ENCODE results near the gene EIF4E1B. TPM values are rescaled to one million over a fixed set of nuclear protein-coding genes. Genes with fewer than 3 reads are reported as not detected.

EIF4E1B gene
- total RNA-seq, 1 donor from 2014 or later = not detected

DNA sequence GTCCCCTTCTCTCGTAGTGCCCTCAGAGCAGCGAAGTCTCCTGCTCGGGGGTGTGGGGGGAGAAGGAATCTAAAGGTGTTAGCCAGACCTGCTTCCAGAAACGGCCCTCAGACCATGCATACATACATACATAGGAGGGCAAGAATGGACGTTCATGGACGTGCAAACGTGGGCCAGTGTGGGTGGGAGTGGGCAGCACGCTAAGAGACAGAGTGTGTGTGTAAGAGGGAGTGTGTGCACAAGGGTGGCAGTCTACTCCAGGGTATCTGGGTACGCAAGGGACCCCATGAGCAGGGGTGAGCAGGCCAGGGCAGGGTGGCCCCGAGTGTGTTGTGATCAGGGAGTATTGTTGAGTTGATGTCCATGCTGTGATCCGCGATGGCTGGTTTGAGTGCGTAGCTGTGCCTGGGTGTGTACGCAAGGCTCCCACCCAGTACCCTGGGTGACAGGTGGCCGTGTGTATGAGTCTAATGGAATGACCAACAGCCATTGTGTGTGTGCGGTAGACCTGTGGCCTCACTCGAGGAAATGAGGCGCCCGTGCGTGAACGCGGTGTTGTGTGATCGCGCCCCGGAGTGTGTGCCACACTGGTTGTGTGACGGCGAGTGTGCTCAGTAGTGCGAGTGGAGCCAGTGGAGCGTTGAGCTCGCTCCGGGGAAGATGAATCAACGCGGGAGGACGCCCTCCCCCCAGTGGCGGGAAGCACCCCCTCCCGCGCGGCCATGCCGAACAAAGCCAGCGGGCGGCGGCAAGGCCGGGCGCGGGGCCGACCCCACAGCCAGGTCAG, 21.3 kb upstream of the EIF4E1B start:
- Histone ChIP-seq H3K4me3 (peak overlapping the region; percentile 73), H3K27me3 (ENCODE audit: low read depth) (peaks cover 54% of the 10 kb centered on the region)
- intact Hi-C loops (cut with micrococcal nuclease) = no loop called here

DNA sequence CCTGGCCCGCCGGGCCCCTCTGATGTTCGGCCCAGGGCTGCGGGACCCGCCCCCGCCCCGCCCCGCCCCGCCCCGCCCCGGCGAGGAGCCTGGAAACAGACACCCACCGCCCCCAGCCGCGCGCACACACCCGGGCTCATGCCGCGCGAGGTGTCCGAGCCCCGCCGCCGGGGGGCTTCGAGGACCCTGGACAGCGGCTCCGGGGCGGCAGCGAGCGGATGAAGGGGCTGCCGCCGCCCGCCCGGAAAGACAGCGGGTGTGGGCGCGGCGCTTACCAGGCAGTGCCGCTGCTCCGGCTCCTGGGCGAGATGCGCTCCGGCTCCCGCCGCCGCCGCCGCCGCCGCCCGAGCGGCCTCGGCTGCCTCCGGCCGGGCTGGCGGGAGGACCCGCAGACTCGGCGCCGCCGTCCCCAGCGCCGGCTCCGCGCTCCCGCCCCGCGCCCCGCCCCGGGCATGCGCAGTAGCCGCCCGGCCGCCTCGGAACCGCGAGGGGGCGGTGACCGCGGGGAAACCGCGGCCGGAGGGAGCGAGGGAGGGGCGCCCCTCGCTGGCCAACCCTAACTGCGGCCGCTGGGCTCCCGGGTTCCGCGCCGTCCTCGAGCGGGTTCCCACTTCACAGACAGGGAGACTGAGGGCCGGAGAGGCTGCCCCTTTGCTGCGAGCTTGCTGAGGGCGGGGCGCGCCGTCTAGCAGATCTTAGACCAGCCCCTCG, 20.6 kb upstream of the EIF4E1B start, which contains the start of gene GPRIN1:
Gene GPRIN1 (minus strand): TSS at position 433 of the 711 bp plus-strand sequence. CDS start 10,322 bp downstream, outside the sequence.
- intact Hi-C loops (cut with micrococcal nuclease) = no loop called here
- Histone ChIP-seq H3K27ac (replicated peaks) (peak within 1 kb of the TSS; percentile 33), H3K9me3 (replicated peaks) (no peaks in the 10 kb centered on the region), H3K27me3 (ENCODE audit: low read depth) (peaks cover 57% of the 10 kb centered on the region), H3K4me1 (peaks cover 16% of the 10 kb centered on the region), H3K36me3 (no peaks in the 10 kb centered on the region), H3K4me3 (peak within 1 kb of the TSS; percentile 73)
- peak; percentile 48 for DNase-seq
- TF ChIP-seq, protein P1, sequence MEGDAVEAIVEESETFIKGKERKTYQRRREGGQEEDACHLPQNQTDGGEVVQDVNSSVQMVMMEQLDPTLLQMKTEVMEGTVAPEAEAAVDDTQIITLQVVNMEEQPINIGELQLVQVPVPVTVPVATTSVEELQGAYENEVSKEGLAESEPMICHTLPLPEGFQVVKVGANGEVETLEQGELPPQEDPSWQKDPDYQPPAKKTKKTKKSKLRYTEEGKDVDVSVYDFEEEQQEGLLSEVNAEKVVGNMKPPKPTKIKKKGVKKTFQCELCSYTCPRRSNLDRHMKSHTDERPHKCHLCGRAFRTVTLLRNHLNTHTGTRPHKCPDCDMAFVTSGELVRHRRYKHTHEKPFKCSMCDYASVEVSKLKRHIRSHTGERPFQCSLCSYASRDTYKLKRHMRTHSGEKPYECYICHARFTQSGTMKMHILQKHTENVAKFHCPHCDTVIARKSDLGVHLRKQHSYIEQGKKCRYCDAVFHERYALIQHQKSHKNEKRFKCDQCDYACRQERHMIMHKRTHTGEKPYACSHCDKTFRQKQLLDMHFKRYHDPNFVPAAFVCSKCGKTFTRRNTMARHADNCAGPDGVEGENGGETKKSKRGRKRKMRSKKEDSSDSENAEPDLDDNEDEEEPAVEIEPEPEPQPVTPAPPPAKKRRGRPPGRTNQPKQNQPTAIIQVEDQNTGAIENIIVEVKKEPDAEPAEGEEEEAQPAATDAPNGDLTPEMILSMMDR (IDR thresholded peaks at IDR 0.05; ENCODE audit: borderline replicate concordance) = peak; percentile 50

More for the DNA sequence above, 21.3 kb upstream of the EIF4E1B start:
- no peak overlapping the region for H3K27ac ChIP-seq (replicated peaks)
- peaks cover 16% of the 10 kb centered on the region for H3K4me1 ChIP-seq
- no peaks in the 10 kb centered on the region for H3K36me3 ChIP-seq
- DNase-seq = no peak
- TF ChIP-seq, protein P1 (IDR thresholded peaks at IDR 0.05; ENCODE audit: borderline replicate concordance) = no peak
- no peaks in the 10 kb centered on the region for H3K9me3 ChIP-seq (replicated peaks)

DNA sequence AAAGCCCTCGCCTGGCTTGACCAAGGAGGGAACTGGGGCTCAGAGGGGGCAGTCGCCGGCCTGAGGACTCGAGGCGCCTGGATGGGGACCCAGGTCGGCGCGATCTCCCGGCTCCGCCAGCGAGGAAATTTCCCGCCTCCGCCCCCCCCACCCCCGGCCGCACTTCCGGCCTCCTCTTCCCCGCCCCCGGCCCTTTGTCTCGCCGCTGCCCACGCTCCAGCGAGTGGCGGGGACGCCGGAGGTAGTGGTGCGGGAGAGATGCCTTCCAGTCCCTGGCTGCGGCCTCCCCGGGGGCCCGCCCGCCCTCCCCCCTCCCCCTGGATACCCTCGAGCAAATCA, 20.1 kb upstream of the EIF4E1B start:
- H3K27me3 ChIP-seq (ENCODE audit: low read depth) = peaks cover 62% of the 10 kb centered on the region
- peak overlapping the region; percentile 33 for H3K27ac ChIP-seq (replicated peaks)
- no peaks in the 10 kb centered on the region for H3K36me3 ChIP-seq
- peaks cover 16% of the 10 kb centered on the region for H3K4me1 ChIP-seq
- TF ChIP-seq, protein P1 (IDR thresholded peaks at IDR 0.05; ENCODE audit: borderline replicate concordance) = no peak
- no peak for DNase-seq
- no peaks in the 10 kb centered on the region for H3K9me3 ChIP-seq (replicated peaks)
- intact Hi-C loops (cut with micrococcal nuclease) = no loop called here
- peak overlapping the region; percentile 73 for H3K4me3 ChIP-seq

DNA sequence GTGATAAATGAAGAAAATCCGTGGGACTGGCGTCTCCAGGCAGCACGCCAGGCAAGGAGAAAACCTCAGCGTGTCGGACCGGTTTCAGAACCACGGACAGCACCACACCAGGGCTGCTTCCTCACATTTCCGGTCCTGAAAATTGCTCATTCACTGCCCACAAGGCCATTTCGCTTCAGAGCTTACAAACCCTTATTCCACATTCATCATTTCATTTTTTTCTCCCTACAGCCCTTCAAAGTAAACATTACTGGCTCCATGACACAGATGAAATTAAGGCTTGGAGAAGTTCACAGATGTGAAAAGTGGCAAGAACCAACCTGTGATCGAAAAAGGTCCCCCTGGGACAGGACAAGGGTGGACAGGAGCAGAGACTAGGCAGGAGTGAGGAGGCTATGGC, 19.0 kb upstream of the EIF4E1B start:
- Histone ChIP-seq H3K27ac (replicated peaks) (no peak overlapping the region), H3K36me3 (no peaks in the 10 kb centered on the region), H3K4me3 (no peak overlapping the region), H3K4me1 (peaks cover 16% of the 10 kb centered on the region), H3K9me3 (replicated peaks) (no peaks in the 10 kb centered on the region), H3K27me3 (ENCODE audit: low read depth) (peaks cover 72% of the 10 kb centered on the region)
- TF ChIP-seq, protein P1 (IDR thresholded peaks at IDR 0.05; ENCODE audit: borderline replicate concordance) = no peak
- intact Hi-C loops (cut with micrococcal nuclease) = no loop called here
- peak; percentile 77 for DNase-seq

DNA sequence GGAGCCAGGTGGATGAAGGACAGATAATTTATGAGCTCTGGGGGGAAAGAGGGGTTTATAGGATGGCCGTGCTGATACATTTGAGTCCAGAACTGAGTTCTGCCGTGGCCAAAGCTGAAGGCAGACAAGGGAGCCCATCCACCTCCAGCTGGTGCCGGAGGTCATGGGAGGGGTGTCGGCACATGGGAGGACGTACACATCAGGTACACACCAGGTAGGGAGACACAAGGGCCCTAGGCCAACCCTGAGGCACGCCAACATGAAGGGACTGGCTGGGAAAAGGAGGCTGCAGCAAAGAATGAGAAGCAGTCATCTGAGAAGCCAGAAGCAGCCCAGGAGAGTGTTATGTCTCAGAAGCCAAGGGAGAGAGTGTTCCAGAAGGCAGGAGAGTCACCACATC, 18.5 kb upstream of the EIF4E1B start:
- TF ChIP-seq, protein P1 (IDR thresholded peaks at IDR 0.05; ENCODE audit: borderline replicate concordance) = no peak
- Histone ChIP-seq H3K4me1 (peaks cover 16% of the 10 kb centered on the region), H3K36me3 (no peaks in the 10 kb centered on the region), H3K27me3 (ENCODE audit: low read depth) (peaks cover 78% of the 10 kb centered on the region), H3K4me3 (no peak overlapping the region), H3K27ac (replicated peaks) (no peak overlapping the region), H3K9me3 (replicated peaks) (no peaks in the 10 kb centered on the region)
- DNase-seq = no peak
- intact Hi-C loops (cut with micrococcal nuclease) = no loop called here

Measured in left ventricle myocardium inferior (tissue), 1 donor.